NCI-H460 (cell line): ENCODE data around the gene PTPRH. TPM values are rescaled to one million over a fixed set of nuclear protein-coding genes. Genes with fewer than 3 reads are reported as not detected.

ENCODE experiments used
- DNase-seq: peaks from one replicate; pipeline ENCODE4 v3.0.0-alpha.2; 2016; ENCODE audit warnings: low read depth; ENCODE audit errors: extremely low read depth
- polyA plus RNA-seq: library from polyadenylated mRNA; depleted of rRNA; stranded (reverse); fragments of >200 nt; gene quantifications from 2 replicates; pipeline ENCODE4 v1.2.3, GENCODE V29; 2014; cell fraction: nucleus; rRNA removed
- total RNA-seq: library from RNA; depleted of rRNA; stranded (reverse); fragments of >200 nt; shearing (Covaris generic); gene quantifications from 2 replicates; pipeline ENCODE4 v1.2.3, GENCODE V29; 2014; rRNA removed

PTPRH gene, protein sequence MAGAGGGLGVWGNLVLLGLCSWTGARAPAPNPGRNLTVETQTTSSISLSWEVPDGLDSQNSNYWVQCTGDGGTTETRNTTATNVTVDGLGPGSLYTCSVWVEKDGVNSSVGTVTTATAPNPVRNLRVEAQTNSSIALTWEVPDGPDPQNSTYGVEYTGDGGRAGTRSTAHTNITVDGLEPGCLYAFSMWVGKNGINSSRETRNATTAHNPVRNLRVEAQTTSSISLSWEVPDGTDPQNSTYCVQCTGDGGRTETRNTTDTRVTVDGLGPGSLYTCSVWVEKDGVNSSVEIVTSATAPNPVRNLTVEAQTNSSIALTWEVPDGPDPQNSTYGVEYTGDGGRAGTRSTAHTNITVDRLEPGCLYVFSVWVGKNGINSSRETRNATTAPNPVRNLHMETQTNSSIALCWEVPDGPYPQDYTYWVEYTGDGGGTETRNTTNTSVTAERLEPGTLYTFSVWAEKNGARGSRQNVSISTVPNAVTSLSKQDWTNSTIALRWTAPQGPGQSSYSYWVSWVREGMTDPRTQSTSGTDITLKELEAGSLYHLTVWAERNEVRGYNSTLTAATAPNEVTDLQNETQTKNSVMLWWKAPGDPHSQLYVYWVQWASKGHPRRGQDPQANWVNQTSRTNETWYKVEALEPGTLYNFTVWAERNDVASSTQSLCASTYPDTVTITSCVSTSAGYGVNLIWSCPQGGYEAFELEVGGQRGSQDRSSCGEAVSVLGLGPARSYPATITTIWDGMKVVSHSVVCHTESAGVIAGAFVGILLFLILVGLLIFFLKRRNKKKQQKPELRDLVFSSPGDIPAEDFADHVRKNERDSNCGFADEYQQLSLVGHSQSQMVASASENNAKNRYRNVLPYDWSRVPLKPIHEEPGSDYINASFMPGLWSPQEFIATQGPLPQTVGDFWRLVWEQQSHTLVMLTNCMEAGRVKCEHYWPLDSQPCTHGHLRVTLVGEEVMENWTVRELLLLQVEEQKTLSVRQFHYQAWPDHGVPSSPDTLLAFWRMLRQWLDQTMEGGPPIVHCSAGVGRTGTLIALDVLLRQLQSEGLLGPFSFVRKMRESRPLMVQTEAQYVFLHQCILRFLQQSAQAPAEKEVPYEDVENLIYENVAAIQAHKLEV
- total RNA-seq = 31.9 and 34.0 TPM in 2 replicates
- 15.6 and 31.0 TPM in 2 replicates for polyA plus RNA-seq

- DNase-seq = no peak
Measured at GRCh38 chr19:55208880-55209692, at the start of gene PTPRH. Gene PTPRH, minus strand, starts transcription at chr19:55209501. Its CDS starts 68 bp downstream, at chr19:55209433.

DNA sequence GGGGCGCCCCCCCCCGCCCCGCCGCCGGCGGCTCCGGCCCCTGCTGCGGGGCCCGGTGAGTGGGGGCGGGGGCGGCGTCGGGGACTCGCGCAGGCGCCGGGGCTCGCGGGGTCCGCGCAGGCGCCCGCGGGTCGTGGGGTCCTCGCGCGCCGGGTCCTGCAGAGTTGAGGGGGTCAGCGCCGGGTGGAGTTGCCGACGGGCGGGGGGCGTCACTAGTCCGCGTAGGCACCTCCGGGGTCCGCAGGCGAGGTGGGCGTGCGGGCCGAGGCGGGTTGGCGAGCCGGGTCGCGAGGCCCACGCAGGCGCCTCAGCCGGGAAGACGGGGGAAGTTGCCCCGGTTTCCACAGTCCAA, 49.2 kb upstream of the PTPRH start:
- DNase-seq = no peak

GRCh38 chr19:55257461-55258420, 48.4 kb upstream of the PTPRH start:
- no peak for DNase-seq

DNA sequence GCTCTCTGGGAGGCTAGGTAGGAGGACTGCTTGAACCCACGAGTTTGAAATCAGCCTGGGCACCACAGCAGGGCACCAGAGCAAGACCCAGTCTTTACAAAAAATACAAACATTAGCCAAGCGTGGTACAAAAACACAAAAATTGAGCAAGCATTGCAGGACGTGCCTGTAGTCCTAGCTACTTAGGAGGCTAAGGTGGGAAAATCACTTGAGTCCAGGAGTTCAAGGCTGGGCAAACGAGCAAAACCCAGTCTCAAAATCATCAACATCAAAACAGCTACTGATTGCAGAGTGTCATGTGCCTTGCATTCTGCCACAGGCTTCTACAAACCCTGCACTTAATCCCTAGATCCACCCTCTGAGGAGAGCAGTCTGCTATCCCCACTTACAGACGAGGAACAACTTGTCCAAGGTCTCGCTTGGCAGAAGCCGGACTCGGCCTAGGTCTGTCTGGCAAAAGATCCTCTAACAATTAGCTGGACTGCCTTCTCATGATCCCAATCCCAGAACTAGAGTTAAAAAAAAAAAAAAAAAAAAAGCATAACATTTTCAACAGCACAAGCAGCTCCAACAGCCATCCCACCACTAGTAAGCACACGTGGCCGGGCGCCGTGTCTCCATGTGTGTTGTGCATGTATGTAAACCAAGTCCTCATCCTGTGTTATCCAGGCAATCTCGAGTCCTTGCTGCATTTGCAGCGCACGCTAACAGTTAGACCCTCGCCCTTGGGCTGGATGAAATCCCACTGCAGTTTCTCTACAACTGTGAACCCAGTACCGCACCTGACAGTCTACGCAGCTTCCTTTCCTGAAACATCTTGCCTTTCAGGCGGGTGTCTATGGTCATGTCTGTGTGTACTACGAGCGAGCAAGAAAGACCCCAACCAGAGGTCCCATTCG, 47.5 kb upstream of the PTPRH start:
- no peak for DNase-seq

DNA sequence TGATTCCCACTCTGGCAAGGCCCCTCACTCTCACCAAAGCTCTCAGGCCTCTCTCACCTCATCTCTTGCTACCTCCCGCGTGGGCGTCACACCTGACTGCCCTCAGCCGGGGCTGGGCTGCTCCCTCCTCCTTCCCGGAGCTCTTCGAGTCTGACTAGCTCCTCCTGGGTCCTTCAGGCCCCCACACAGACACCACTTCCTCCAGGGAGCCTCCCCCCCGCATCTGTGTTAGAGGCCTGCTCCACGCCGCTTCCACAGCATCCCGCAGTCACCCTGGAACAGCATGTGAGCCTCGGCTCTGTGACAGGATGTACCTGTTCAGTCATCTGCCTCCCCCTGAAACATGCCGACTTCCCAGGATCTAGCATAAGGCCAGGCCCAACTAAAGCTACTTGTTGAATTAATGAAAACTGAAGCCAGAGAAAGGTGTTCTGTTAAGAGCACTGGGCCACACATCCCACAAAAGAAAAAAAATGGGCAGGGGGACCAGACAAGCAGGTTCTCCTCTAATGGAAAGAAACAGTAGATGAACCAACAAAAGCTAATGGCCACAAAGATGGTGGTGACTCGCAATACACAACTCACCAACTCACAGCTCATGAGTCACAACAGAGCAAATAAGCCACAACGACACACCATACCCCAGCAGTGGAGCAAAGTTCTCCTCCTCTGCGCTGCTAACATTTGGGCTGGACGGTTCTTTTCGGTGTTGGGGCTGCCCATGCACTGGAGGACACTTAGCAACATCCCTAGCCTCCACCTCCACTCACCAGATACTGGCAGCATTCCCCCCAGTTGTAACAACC, 46.5 kb upstream of the PTPRH start:
- no peak for DNase-seq

DNA sequence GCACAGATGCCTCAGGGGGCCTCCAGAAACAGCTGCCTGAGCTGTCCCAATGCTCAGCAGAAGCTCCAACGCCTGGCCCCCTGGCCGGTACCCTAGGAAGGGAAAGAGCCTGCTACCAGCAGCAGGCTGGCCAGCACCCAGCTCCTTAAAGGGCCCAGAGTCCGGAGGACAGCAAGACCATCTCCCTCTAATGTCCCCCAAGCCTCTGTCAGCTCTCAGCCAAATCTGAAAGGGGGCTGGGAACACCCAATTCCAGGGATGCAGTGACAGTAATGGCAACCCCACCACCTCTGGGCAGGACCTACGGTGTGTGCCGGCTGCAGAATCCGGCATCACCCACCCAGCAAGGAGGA, 45.3 kb upstream of the PTPRH start:
- no peak for DNase-seq

- no peak for DNase-seq
Measured at GRCh38 chr19:55253842-55254624, 44.7 kb upstream of the PTPRH start.

DNA sequence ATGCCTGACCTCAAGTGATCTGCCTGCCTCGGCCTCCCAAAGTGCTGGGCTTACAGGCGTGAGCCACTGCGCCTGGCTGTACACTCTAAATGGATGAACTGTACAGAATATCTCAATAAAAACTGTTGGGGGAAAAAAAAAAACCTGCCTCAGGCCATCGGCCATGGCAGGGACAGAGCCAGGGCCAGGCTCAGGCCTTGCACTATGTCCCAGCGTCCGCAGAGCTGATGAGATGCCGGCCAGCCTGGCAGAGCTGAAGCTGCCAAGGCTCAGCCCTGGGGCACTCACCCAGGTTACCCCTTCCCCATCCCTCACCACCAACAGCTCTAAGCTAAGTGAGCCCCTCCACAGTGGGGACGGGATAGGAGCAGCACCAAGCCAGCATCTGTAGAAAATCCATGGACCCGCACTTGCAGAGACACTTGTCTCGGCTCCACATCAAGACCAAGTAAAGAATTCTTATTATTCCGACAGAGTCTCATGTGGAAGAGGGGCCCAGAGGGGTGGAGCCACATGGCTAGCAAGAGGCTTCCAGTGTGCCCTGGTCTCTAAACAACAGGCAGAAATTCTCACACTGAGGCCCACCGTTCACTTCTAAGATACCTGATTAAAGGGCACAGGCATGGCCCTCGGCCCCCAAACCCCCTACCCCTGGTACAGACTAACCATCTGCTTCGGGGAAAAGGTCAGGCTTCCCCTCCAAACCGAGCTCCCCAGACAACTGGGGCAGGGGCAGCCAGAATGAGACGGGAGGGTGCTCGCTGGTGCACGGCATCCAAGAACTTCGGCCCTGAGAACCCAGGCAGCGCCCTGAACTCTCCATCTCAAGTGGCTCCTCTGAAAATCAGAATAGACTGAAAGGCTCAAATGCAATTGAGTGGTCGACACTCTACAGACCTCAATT, 43.7 kb upstream of the PTPRH start:
- no peak for DNase-seq

DNA sequence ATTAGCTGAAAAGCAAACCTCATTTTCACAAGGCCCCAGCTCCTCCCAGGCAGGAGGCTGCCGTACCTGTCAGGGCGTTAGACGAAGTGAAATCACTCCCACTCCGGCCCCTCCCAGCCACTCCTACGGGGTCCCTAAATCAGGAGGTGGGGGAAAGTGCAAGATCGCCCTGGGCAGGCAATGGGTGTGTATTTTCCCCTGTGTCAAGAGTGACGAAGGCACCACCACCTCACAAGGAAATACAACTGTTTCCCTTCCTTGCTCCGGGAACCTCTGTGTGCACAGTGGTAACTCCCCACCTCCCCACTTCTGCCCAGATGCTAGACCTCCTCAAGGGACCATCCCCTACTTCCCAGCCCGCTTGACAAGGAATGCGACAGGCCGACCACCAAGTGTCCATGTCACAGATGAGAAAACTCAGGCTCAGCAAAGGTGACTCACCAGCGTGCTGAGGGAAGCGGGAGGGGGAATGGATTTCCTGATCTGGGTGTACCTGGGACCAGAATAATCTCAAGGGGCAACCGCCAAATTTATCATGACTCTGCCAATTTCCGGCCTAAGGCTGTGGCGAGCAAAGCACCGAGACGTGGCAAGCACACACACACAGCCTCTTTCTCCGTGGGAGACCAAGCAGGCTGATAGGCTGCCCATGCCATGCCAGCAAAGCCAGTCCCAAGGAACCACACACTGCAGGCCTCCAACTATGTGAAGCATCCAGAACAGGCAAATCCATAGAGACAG, 42.2 kb upstream of the PTPRH start:
- DNase-seq = no peak

DNA sequence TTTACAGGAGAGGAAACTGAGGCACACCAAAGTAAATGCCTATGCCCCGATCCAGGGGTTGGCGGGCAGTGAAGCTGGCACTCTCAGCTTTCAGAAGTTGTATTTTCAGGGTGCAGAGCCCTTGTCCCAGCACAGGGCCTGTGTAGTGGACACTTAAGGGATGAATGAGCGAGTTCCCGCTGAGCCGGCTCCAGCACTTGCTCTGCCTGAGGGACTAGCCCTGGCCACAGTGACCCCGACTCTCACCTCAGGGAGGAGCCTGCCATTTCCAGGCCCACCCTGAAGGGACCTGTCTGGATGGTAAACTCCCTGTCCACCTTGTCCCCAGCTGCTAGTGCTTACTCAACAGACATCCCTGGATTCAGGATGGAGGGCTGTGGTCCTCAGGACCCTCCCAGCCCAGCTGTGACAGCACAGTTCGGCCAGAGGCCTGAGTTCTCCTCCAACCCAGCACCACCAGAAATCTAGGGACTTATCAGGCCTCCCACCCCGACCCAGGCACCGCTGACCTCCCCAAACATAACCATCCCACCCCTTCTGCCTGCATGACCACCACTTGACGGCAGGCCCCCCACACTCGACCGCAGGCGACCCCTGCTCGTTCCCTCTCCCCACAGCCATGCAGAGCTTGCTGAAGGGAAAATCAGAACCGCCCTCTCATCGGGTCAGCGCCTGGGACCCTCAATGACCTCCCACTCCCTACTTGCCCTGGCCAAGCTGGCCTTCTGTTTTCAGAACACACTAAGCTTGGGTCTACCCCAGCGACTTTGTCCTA, 41.1 kb upstream of the PTPRH start:
- no peak for DNase-seq

DNA sequence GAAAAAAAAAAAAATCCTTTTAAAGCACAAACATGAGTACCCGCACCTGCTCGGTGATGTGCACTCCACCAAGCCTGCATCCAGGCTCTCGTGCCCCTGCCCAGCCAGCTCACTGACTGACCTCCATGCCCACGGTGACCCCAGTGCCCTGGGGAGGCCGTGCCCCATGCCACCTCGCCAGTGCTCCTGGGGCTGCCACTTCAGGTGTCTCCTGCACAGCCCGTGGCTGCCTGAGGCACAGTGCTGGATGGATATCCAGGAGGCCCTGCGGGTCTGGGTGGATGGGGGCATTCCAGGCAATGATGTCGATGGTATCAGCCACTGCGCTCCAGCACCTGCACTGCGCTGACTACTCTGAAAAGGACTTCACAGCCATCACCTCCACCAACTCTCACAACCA, 40.5 kb upstream of the PTPRH start:
- DNase-seq = no peak

DNA sequence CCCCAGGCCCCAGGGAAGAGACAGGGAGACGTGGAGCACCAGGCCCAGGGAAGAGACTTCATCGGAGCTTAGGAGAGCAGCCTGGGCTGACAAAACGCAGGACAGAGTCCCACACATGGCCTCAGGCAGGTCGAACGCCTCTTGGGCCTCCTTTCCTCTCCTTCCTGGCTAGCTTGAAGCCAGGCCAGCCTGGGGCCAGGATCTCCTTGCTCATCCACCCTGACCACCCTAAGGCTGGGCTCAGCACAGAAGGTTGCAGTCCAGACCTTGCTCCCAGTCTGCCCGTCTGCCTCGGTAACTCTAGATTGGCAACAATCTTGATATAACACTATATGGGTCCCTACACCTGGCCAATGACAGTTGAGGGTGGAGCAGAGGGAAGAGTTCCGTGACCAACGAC, 39.4 kb upstream of the PTPRH start:
- no peak for DNase-seq

DNA sequence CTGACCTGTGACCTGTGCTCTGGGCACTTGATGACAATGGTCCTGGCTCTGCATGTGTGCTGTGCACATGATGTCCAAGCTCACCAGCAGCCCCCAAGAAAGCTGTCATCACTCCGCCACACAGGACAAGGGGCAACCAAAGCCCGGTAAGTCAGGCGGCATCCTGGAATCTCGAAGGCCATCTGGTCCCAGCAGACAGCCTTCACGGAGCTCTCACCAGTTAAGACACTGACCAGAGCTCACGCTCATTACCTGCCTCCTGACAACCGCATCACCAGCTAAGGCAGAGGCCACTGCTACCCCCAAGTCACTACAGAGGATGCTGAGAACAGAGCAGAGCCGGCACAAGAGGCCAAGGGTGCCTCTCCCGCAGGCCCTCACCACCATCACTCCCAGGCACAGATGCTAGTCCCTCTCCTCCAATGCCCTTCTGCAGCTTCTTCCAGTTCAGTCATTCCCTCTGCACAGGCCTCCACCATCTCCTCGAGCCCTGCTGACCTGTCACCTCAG, 38.9 kb upstream of the PTPRH start:
- DNase-seq = no peak

GRCh38 chr19:55247621-55248099, 38.4 kb upstream of the PTPRH start:
- DNase-seq = no peak
